ENCODE data around the gene R3HDM2.

Gene R3HDM2

GRCh38 chr12:57456737-57457490, 26.1 kb upstream of the R3HDM2 start:
- Histone ChIP-seq H2AFZ (ENCODE audit: low read length) (no peak overlapping the region), H3K79me2 (ENCODE audit: insufficient read depth, low read length) (no peaks in the 10 kb centered on the region), H3K4me2 (ENCODE audit: low read depth, low read length, poor library complexity, severe bottlenecking) (no peak overlapping the region), H3K36me3 (ENCODE audit: insufficient read depth, low read length) (no peaks in the 10 kb centered on the region), H3K4me1 (ENCODE audit: insufficient read depth, low read length, poor library complexity, severe bottlenecking) (peaks cover 28% of the 10 kb centered on the region), H3K27me3 (ENCODE audit: insufficient read depth, low read length, poor library complexity, severe bottlenecking) (no peaks in the 10 kb centered on the region), H3K9me2 (replicated peaks; ENCODE audit: low read depth, low read length) (no peaks in the 10 kb centered on the region), H3K4me3 (ENCODE audit: low read length, poor library complexity, severe bottlenecking) (no peak overlapping the region), H4K20me1 (ENCODE audit: insufficient read depth, low read length, poor library complexity, severe bottlenecking) (no peaks in the 10 kb centered on the region), H3F3A (ENCODE audit: low read depth) (peaks cover 2% of the 10 kb centered on the region; the same call in 1 of the 2 replicates), H3K9me3 (ENCODE audit: insufficient read depth, low read depth, low read length) (no peaks in the 10 kb centered on the region), H3K9ac (ENCODE audit: low read depth, low read length, poor library complexity, severe bottlenecking) (no peak overlapping the region)
- TF ChIP-seq EZH2phosphoT487 (IDR thresholded peaks at IDR 0.05; ENCODE audit: borderline replicate concordance) (no peak), CTCF (conservative IDR thresholded peaks at IDR 0.05; ENCODE audit: low read length) (no peak)

GRCh38 chr12:57456145-57456700, 25.4 kb upstream of the R3HDM2 start:
- H3K4me3 ChIP-seq (ENCODE audit: low read length, poor library complexity, severe bottlenecking) = peak overlapping the region; percentile 37

DNA sequence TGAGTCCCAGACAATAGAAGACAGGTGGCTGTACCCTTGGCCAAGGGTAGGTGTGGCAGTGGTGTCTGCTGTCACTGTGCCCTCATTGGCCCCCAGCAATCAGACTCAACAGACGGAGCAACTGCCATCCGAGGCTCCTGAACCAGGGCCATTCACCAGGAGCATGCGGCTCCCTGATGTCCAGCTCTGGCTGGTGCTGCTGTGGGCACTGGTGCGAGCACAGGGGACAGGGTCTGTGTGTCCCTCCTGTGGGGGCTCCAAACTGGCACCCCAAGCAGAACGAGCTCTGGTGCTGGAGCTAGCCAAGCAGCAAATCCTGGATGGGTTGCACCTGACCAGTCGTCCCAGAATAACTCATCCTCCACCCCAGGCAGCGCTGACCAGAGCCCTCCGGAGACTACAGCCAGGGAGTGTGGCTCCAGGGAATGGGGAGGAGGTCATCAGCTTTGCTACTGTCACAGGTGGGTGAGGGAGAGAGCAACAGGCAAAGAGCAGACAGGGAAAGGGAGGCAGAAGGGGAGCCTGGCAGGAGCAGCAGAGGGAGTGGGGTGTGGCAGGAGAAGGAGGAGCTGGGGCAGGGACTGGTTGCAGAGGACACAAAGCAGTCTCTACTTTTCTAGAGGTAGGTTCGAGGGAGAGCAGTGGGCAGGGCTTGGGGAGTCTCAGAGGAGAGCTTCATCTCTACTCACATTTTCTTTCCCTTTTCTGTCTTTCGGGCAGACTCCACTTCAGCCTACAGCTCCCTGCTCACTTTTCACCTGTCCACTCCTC, 24.7 kb upstream of the R3HDM2 start:
- Histone ChIP-seq H3F3A (ENCODE audit: low read depth) (peaks cover 2% of the 10 kb centered on the region; the same call in 1 of the 2 replicates), H3K9me2 (replicated peaks; ENCODE audit: low read depth, low read length) (no peaks in the 10 kb centered on the region), H3K9ac (ENCODE audit: low read depth, low read length, poor library complexity, severe bottlenecking) (no peak overlapping the region), H3K4me3 (ENCODE audit: low read length, poor library complexity, severe bottlenecking) (peak overlapping the region; percentile 37), H4K20me1 (ENCODE audit: insufficient read depth, low read length, poor library complexity, severe bottlenecking) (no peaks in the 10 kb centered on the region), H3K79me2 (ENCODE audit: insufficient read depth, low read length) (no peaks in the 10 kb centered on the region), H3K4me2 (ENCODE audit: low read depth, low read length, poor library complexity, severe bottlenecking) (peak overlapping the region; percentile 50), H3K36me3 (ENCODE audit: insufficient read depth, low read length) (no peaks in the 10 kb centered on the region), H3K4me1 (ENCODE audit: insufficient read depth, low read length, poor library complexity, severe bottlenecking) (peaks cover 17% of the 10 kb centered on the region), H2AFZ (ENCODE audit: low read length) (peak overlapping the region; percentile 72), H3K9me3 (ENCODE audit: insufficient read depth, low read depth, low read length) (no peaks in the 10 kb centered on the region), H3K27me3 (ENCODE audit: insufficient read depth, low read length, poor library complexity, severe bottlenecking) (no peaks in the 10 kb centered on the region)
- no peak for TF ChIP-seq EZH2phosphoT487 (IDR thresholded peaks at IDR 0.05; ENCODE audit: borderline replicate concordance)
- TF ChIP-seq CTCF (conservative IDR thresholded peaks at IDR 0.05; ENCODE audit: low read length) = no peak

More at GRCh38 chr12:57456145-57456700, 25.4 kb upstream of the R3HDM2 start:
- no peaks in the 10 kb centered on the region for H3K9me2 ChIP-seq (replicated peaks; ENCODE audit: low read depth, low read length)
- H3K4me2 ChIP-seq (ENCODE audit: low read depth, low read length, poor library complexity, severe bottlenecking) = peak overlapping the region; percentile 50
- no peaks in the 10 kb centered on the region for H3K36me3 ChIP-seq (ENCODE audit: insufficient read depth, low read length)
- TF ChIP-seq EZH2phosphoT487 (IDR thresholded peaks at IDR 0.05; ENCODE audit: borderline replicate concordance) (no peak), CTCF (conservative IDR thresholded peaks at IDR 0.05; ENCODE audit: low read length) (peak; percentile 76)
- no peaks in the 10 kb centered on the region for H3K27me3 ChIP-seq (ENCODE audit: insufficient read depth, low read length, poor library complexity, severe bottlenecking)
- no peaks in the 10 kb centered on the region for H4K20me1 ChIP-seq (ENCODE audit: insufficient read depth, low read length, poor library complexity, severe bottlenecking)
- H2AFZ ChIP-seq (ENCODE audit: low read length) = peak overlapping the region; percentile 72
- no peak overlapping the region for H3K9ac ChIP-seq (ENCODE audit: low read depth, low read length, poor library complexity, severe bottlenecking)
- no peaks in the 10 kb centered on the region for H3K9me3 ChIP-seq (ENCODE audit: insufficient read depth, low read depth, low read length)
- peaks cover 24% of the 10 kb centered on the region for H3K4me1 ChIP-seq (ENCODE audit: insufficient read depth, low read length, poor library complexity, severe bottlenecking)
- H3F3A ChIP-seq (ENCODE audit: low read depth) = peaks cover 2% of the 10 kb centered on the region; the same call in 1 of the 2 replicates
- H3K79me2 ChIP-seq (ENCODE audit: insufficient read depth, low read length) = no peaks in the 10 kb centered on the region
